Measurements from ENCODE around the gene PFDN1. TPM values are rescaled to one million over a fixed set of nuclear protein-coding genes. Genes with fewer than 3 reads are reported as not detected.

Gene PFDN1
- total RNA-seq, 1 experiment from 2014 or later = 48.9 TPM

- H3K9me2 ChIP-seq (ENCODE audit: insufficient read depth) = no peaks in the 10 kb centered on the region
- H3K9me3 ChIP-seq (ENCODE audit: control insufficient read depth in 1 of 2, insufficient read depth in 1 of 2, low read depth in 1 of 2, low read length in 2 of 2) = no peaks in the 10 kb centered on the region
- no peaks in the 10 kb centered on the region; the same call in 1 of the 2 replicates for H3K79me2 ChIP-seq (ENCODE audit: insufficient read depth, low read length)
- H3K9ac ChIP-seq (ENCODE audit: low read length) = peak overlapping the region; percentile 5; the same call in 1 of the 2 replicates
- H3K27ac ChIP-seq (ENCODE audit: low read depth, low read length) = no peak overlapping the region
- H3K27me3 ChIP-seq (ENCODE audit: insufficient read depth, low read length) = no peaks in the 10 kb centered on the region
- H2AFZ ChIP-seq (ENCODE audit: low read depth, low read length, poor library complexity, severe bottlenecking) = no peak overlapping the region
- DNase-seq (ENCODE audit: low read depth, low spot score) = no peak
- no peaks in the 10 kb centered on the region for H4K20me1 ChIP-seq (ENCODE audit: insufficient read depth)
- ATAC-seq = no peak; the same call in 1 of the 2 replicates
- no peaks in the 10 kb centered on the region for H3K36me3 ChIP-seq (ENCODE audit: control insufficient read depth in 1 of 2, insufficient read depth in 2 of 2, low read length in 2 of 2)
- RAD21 ChIA-PET (ENCODE audit: low non-redundant PET in 1 of 2, low total read pairs in 2 of 2, uncharacterized antibody in 2 of 2, unreplicated experiment in 2 of 2) = no interaction called here
- peaks cover 46 to 50% of the 10 kb centered on the region in 2 experiments for H3K4me1 ChIP-seq (ENCODE audit: control insufficient read depth in 1 of 2, insufficient read depth in 2 of 2, low read length in 2 of 2)
- TF ChIP-seq REST (IDR thresholded peaks at IDR 0.05; ENCODE audit: low read depth) (no peak), ZFX (IDR thresholded peaks at IDR 0.05) (no peak), MAX (IDR thresholded peaks at IDR 0.05) (no peak), TCF7L2 (IDR thresholded peaks at IDR 0.05; ENCODE audit: borderline replicate concordance, extremely low read depth, insufficient read depth, insufficient read length) (no peak), FOSL1 (IDR thresholded peaks at IDR 0.05; ENCODE audit: low read depth) (no peak), ATF3 (IDR thresholded peaks at IDR 0.05) (no peak), EGR1 (IDR thresholded peaks at IDR 0.05; ENCODE audit: low read depth) (no peak), CTCF (IDR thresholded peaks at IDR 0.05 in 2 of 3, conservative IDR thresholded peaks at IDR 0.05 in 1 of 3; ENCODE audit: borderline replicate concordance in 1 of 3, insufficient read depth in 1 of 3, low read depth in 2 of 3, low read length in 2 of 3) (no peak), SIN3A (IDR thresholded peaks at IDR 0.05; ENCODE audit: low read depth) (no peak), SP1 (IDR thresholded peaks at IDR 0.05; ENCODE audit: low read depth) (no peak), YY1 (IDR thresholded peaks at IDR 0.05; ENCODE audit: extremely low read depth, insufficient replicate concordance, low read depth, low read length) (no peak), CEBPB (IDR thresholded peaks at IDR 0.05; ENCODE audit: low read depth) (no peak), ELF1 (IDR thresholded peaks at IDR 0.05; ENCODE audit: borderline replicate concordance, low read depth) (no peak), ZNF274 (IDR thresholded peaks at IDR 0.05; ENCODE audit: low read depth, low read length) (no peak), EZH2phosphoT487 (IDR thresholded peaks at IDR 0.05; ENCODE audit: borderline replicate concordance) (no peak), JUND (IDR thresholded peaks at IDR 0.05) (no peak), POLR2AphosphoS5 (IDR thresholded peaks at IDR 0.05; ENCODE audit: low read depth, low read length) (no peak), POLR2A (IDR thresholded peaks at IDR 0.05; ENCODE audit: borderline replicate concordance, extremely low read depth, insufficient read depth, insufficient read length) (no peak), RAD21 (IDR thresholded peaks at IDR 0.05; ENCODE audit: low read depth) (no peak), CBX3 (IDR thresholded peaks at IDR 0.05; ENCODE audit: low read depth) (no peak)
- H3K4me2 ChIP-seq (ENCODE audit: low read length) = peak overlapping the region; percentile 55
- CTCF ChIA-PET = interaction anchor here (1.1 kb wide), 1 partner anchor 45 kb away, joined by 3 read pairs; no protein-coding TSS in a partner anchor
- H3K4me3 ChIP-seq (replicated peaks in 1 of 2; ENCODE audit: low read depth in 1 of 2, low read length in 2 of 2) = no peak overlapping the region
- POLR2A ChIA-PET = interaction anchor here (0.8 kb wide), 1 partner anchor 131 kb away, joined by 3 read pairs; the partner anchor contains the start of gene HBEGF
- intact Hi-C loops (cut with micrococcal nuclease) = no loop called here
- BruUV-seq (replicated peaks) = no TSS peak
These were observed 87.6 kb downstream of the PFDN1 start for GRCh38 chr5:140215276-140215675.
